CD4-positive, alpha-beta T cell (primary cell): ENCODE results near the gene ZSWIM4. TPM values are rescaled to one million over a fixed set of nuclear protein-coding genes. Genes with fewer than 3 reads are reported as not detected.
A peak's percentile ranks its signal among the peaks of the same experiment; 100 is the strongest.

Experiments
- ATAC-seq: fragments of 200-7000 bp; cut with Tn5 transposase; one replicate; pipeline ENCODE4 v1.10.0; 2022; ENCODE audit warnings: mild to moderate bottlenecking; ENCODE audit not compliant: poor library complexity
- CTCF ChIA-PET: fragments of 350-600 bp; sonication (Branson Sonifier 250); formaldehyde crosslinking; loops from one replicate; lab custom pipeline; 2021; ENCODE audit warnings: antibody characterized with exemption, inconsistent platforms; lab: Charles Lee
- POLR2A ChIA-PET: fragments of 350-600 bp; sonication (Branson Sonifier 250); formaldehyde crosslinking; loops from one replicate; lab custom pipeline; 2021; ENCODE audit warnings: antibody characterized with exemption, inconsistent platforms; lab: Charles Lee
- DNase-seq, 14 experiments: peaks; one replicate each; pipeline ENCODE4 v3.0.0-alpha.2; 2013 to 2020; ENCODE audit warnings: mixed read lengths in 2 of 14
- H3K27ac ChIP-seq, 2 donors: one replicate each; pipeline versions ENCODE4 v1.5.1 to v1.7.0; 2013; ENCODE audit warnings: low read length in 2 of 2, low read depth in 1 of 2, mild to moderate bottlenecking in 1 of 2
- H3K27me3 ChIP-seq, 2 experiments: 1 replicate in 1 of 2; 2 replicates in 1 of 2; pipeline versions ENCODE4 v1.6.1 to v1.7.0; 2013; ENCODE audit warnings: low read length in 2 of 2, control low read depth in 1 of 2, mild to moderate bottlenecking in 1 of 2, moderate library complexity in 1 of 2; ENCODE audit not compliant: insufficient read depth in 2 of 2, control insufficient read depth in 1 of 2
- H3K36me3 ChIP-seq: one replicate; pipeline ENCODE4 v1.6.1; 2013; ENCODE audit warnings: low read length, control low read depth; ENCODE audit not compliant: insufficient read depth
- H3K4me1 ChIP-seq: one replicate; pipeline ENCODE4 v1.6.1; 2013; ENCODE audit warnings: low read length, control low read depth; ENCODE audit not compliant: insufficient read depth
- H3K4me3 ChIP-seq: one replicate; pipeline ENCODE4 v1.5.1; 2013; ENCODE audit warnings: mild to moderate bottlenecking, low read length, moderate library complexity
- H3K9me3 ChIP-seq, 2 experiments: 1 replicate in 1 of 2; 2 replicates in 1 of 2; pipeline versions ENCODE4 v1.6.1 to v1.7.0; 2013; ENCODE audit warnings: low read length in 2 of 2, mild to moderate bottlenecking in 2 of 2, control low read depth in 1 of 2, moderate library complexity in 1 of 2; ENCODE audit not compliant: control insufficient read depth in 1 of 2, insufficient read depth in 1 of 2
- H3K27ac Mint-ChIP-seq: one replicate; pipeline ENCODE4 v1.8.0; 2020; ENCODE audit warnings: mixed read lengths
- H3K27me3 Mint-ChIP-seq: one replicate; pipeline ENCODE4 v1.8.0; 2021; ENCODE audit warnings: mixed read lengths
- H3K36me3 Mint-ChIP-seq: one replicate; pipeline ENCODE4 v1.8.0; 2021; ENCODE audit warnings: low read depth, mixed read lengths
- H3K4me1 Mint-ChIP-seq: one replicate; pipeline ENCODE4 v1.8.0; 2021; ENCODE audit warnings: low read depth, mixed read lengths
- H3K4me3 Mint-ChIP-seq: one replicate; pipeline ENCODE4 v1.8.0; 2020; ENCODE audit warnings: mild to moderate bottlenecking, mixed read lengths
- H3K9me3 Mint-ChIP-seq: one replicate; pipeline ENCODE4 v1.8.0; 2020; ENCODE audit warnings: mixed read lengths
- CTCF ChIP-seq: fragments of 200-600 bp; IDR thresholded peaks from one replicate; pipeline ENCODE4 v1.8.0; 2022; ENCODE audit warnings: antibody characterized with exemption, mild to moderate bottlenecking
- intact Hi-C, 2 experiments: fragments of 100-400 bp; cut with DNase I in 1 of 2; cut with micrococcal nuclease in 1 of 2; formaldehyde crosslinking; loops; one replicate each; pipeline versions ENCODE4 v1.15.1 to v1.9.0; 2023 to 2025; cut with DNase I, micrococcal nuclease
- total RNA-seq, 174 experiments: library from RNA in 2 of 174; stranded (reverse) in 2 of 174; gene quantifications; one replicate each; pipeline ENCODE4 v1.2.3 and lab custom pipeline; 2021 to 2026

Gene ZSWIM4
- total RNA-seq, 2 experiments from 2014 or later = 3.5 to 3.8 TPM

GRCh38 chr19:13768510-13768909, 26.7 kb upstream of the ZSWIM4 start:
- ChIA-PET CTCF (no interaction called here), POLR2A (no interaction called here)
- Histone ChIP-seq H3K9me3 (no peaks in the 10 kb centered on the region), H3K4me3 (no peak overlapping the region), H3K27me3 (no peaks in the 10 kb centered on the region), H3K27ac (no peak overlapping the region), H3K36me3 (peaks cover 19% of the 10 kb centered on the region), H3K4me1 (peaks cover 20% of the 10 kb centered on the region)
- TF ChIP-seq CTCF = no peak
- Mint-ChIP-seq H3K4me3 (no peak overlapping the region), H3K27me3 (no peaks in the 10 kb centered on the region), H3K9me3 (no peaks in the 10 kb centered on the region), H3K4me1 (peaks cover 21% of the 10 kb centered on the region), H3K27ac (no peak overlapping the region), H3K36me3 (peaks cover 51% of the 10 kb centered on the region)
- intact Hi-C loops = no loop called here
- ATAC-seq = no peak
- DNase-seq = peak in 1 of 14 experiments; percentile 31

- POLR2A ChIA-PET = no interaction called here
- Mint-ChIP-seq H3K4me3 (no peak overlapping the region), H3K4me1 (peaks cover 27% of the 10 kb centered on the region), H3K27ac (no peak overlapping the region), H3K27me3 (no peaks in the 10 kb centered on the region), H3K36me3 (peaks cover 58% of the 10 kb centered on the region), H3K9me3 (no peaks in the 10 kb centered on the region)
- ATAC-seq (no peak), DNase-seq (no peak)
- peaks cover 19% of the 10 kb centered on the region for H3K36me3 ChIP-seq
- H3K27me3 ChIP-seq = no peaks in the 10 kb centered on the region
- no peak overlapping the region for H3K4me3 ChIP-seq
- no peak for TF ChIP-seq CTCF
- H3K27ac ChIP-seq = no peak overlapping the region
- CTCF ChIA-PET = no interaction called here
- no peaks in the 10 kb centered on the region for H3K9me3 ChIP-seq
- H3K4me1 ChIP-seq = peaks cover 18% of the 10 kb centered on the region
- intact Hi-C loops = loop anchor here in 1 of 2 experiments (10.0 kb wide), 1 partner anchor 655 kb away; the partner anchor contains the start of genes NACC1 and TRMT1
Measured at GRCh38 chr19:13770013-13770635, 25.1 kb upstream of the ZSWIM4 start.

- peaks cover 66% of the 10 kb centered on the region for H3K36me3 Mint-ChIP-seq
- CTCF ChIA-PET = interaction anchor here (1.0 to 3.5 kb wide), 4 partner anchors 15 to 809 kb away, joined by 3 to 18 read pairs (median 4); no protein-coding TSS in a partner anchor
- POLR2A ChIA-PET = interaction anchor here (0.5 to 4.0 kb wide), 22 partner anchors 10 to 724 kb away, joined by 3 to 39 read pairs (median 4); partner anchors contain the start of genes ASF1B, MRI1, PRKACA and ZSWIM4
Measured at GRCh38 chr19:13774217-13775191, 20.7 kb upstream of the ZSWIM4 start, which contains the start of gene C19orf53. C19orf53 (plus strand) TSS chr19:13774456; CDS start chr19:13774478, 22 bp downstream.

More at GRCh38 chr19:13774217-13775191, 20.7 kb upstream of the ZSWIM4 start, which contains the start of gene C19orf53:
- Histone ChIP-seq H3K36me3 (peaks cover 39% of the 10 kb centered on the region), H3K9me3 (peaks cover 0 to 4% of the 10 kb centered on the region in 2 experiments), H3K4me1 (peaks cover 35% of the 10 kb centered on the region), H3K4me3 (peak within 1 kb of the TSS; percentile 85), H3K27me3 (no peaks in the 10 kb centered on the region), H3K27ac (peak within 1 kb of the TSS; percentile 80 to 84)
- Mint-ChIP-seq H3K27ac (peak within 1 kb of the TSS; percentile 93), H3K27me3 (no peaks in the 10 kb centered on the region), H3K9me3 (no peaks in the 10 kb centered on the region), H3K4me1 (peaks cover 29% of the 10 kb centered on the region), H3K4me3 (peak within 1 kb of the TSS; percentile 99)
- intact Hi-C loops = loop anchor here (1.0 to 10.0 kb wide), 6 partner anchors 20 to 660 kb away; partner anchors contain the start of genes ZSWIM4 (in 2 of the 2), NACC1 (in 1 of the 2) and TRMT1 (in 1 of the 2)
- DNase-seq (peak; percentile 77 to 93 (median 86)), ATAC-seq (peak; percentile 92)
- no peak for TF ChIP-seq CTCF
